OCI-LY3 (cell line): Measurements from ENCODE around the gene RPS26.

Source experiments
- CTCF ChIP-seq: fragments of 200-600, 300-600 bp; sonication (generic); IDR thresholded peaks from 2 replicates; pipeline ENCODE4 v1.5.1; 2014; ENCODE audit warnings: antibody characterized with exemption, low read length, low read depth
- EZH2phosphoT487 ChIP-seq: fragments of 200-600 bp; shearing (Covaris generic); IDR thresholded peaks from 2 replicates; pipeline ENCODE4 v1.6.1; 2018; ENCODE audit warnings: antibody characterized with exemption, mixed run types, low read depth

- TF ChIP-seq CTCF (no peak), EZH2phosphoT487 (no peak)
Observed at GRCh38 chr12:56078427-56078826, 36.7 kb downstream of the RPS26 start.
